WTC11 (cell line): Measurements from ENCODE around the gene TTC39C. TPM values are rescaled to one million over a fixed set of nuclear protein-coding genes. Genes with fewer than 3 reads are reported as not detected.

Source experiments
- ATAC-seq: fragments of 200-7000 bp; cut with Tn5 transposase; 2 replicates; pipeline ENCODE4 v1.10.0; 2021; ENCODE audit warnings: mild to moderate bottlenecking, moderate library complexity
- CTCF ChIA-PET: fragments of 300-600 bp; sonication (Branson Sonifier 250); formaldehyde crosslinking; loops from one replicate; lab custom pipeline; 2021; ENCODE audit warnings: antibody characterized with exemption; lab: Charles Lee
- POLR2A ChIA-PET: fragments of 350-600 bp; sonication (Branson Sonifier 250); formaldehyde crosslinking; loops from one replicate; lab custom pipeline; 2021; ENCODE audit warnings: antibody characterized with exemption; lab: Charles Lee
- DNase-seq: peaks from one replicate; pipeline ENCODE4 v3.0.0; 2021; ENCODE audit warnings: low spot score
- H3K27ac Mint-ChIP-seq: 2 replicates; pipeline ENCODE4 v1.8.0; 2021; ENCODE audit warnings: mixed read lengths
- H3K27me3 Mint-ChIP-seq: 2 replicates; pipeline ENCODE4 v1.8.0; 2021; ENCODE audit warnings: low read depth, mild to moderate bottlenecking, moderate library complexity, mixed read lengths
- H3K36me3 Mint-ChIP-seq: 2 replicates; pipeline ENCODE4 v1.8.0; 2021; ENCODE audit warnings: mixed read lengths
- H3K4me1 Mint-ChIP-seq: 2 replicates; pipeline ENCODE4 v1.8.0; 2022; ENCODE audit warnings: mixed read lengths
- H3K4me3 Mint-ChIP-seq: 2 replicates; pipeline ENCODE4 v1.8.0; 2021; ENCODE audit warnings: mild to moderate bottlenecking, moderate library complexity, mixed read lengths
- H3K9me3 Mint-ChIP-seq: 2 replicates; pipeline ENCODE4 v1.8.0; 2021; ENCODE audit warnings: mixed read lengths
- ATF2 ChIP-seq: sonication (generic); formaldehyde crosslinking; IDR thresholded peaks from 2 replicates; pipeline ENCODE4 v1.8.1; 2022; ENCODE audit warnings: low read depth, missing genetic modification reagents, borderline replicate concordance
- ATF3 ChIP-seq: sonication (generic); formaldehyde crosslinking; conservative IDR thresholded peaks from 2 replicates; pipeline ENCODE4 v1.8.1; 2022; ENCODE audit warnings: mild to moderate bottlenecking, missing genetic modification reagents
- CREM ChIP-seq: sonication (generic); formaldehyde crosslinking; IDR thresholded peaks from 2 replicates; pipeline ENCODE4 v1.8.1; 2022; ENCODE audit warnings: mild to moderate bottlenecking, missing genetic modification reagents, moderate library complexity
- ELF4 ChIP-seq: sonication (generic); formaldehyde crosslinking; IDR thresholded peaks from 2 replicates; pipeline ENCODE4 v1.8.1; 2022; ENCODE audit warnings: low read depth, mild to moderate bottlenecking, moderate library complexity, missing genetic modification reagents
- ERG ChIP-seq: fragments of 250-450 bp; sonication (Bioruptor Pico); IDR thresholded peaks from 2 replicates; pipeline ENCODE4 v1.8.0; 2021; ENCODE audit warnings: mild to moderate bottlenecking
- FOXK1 ChIP-seq: sonication (generic); formaldehyde crosslinking; IDR thresholded peaks from 2 replicates; pipeline ENCODE4 v1.8.0; 2022; ENCODE audit warnings: mild to moderate bottlenecking, moderate library complexity, missing genetic modification reagents
- FOXP4 ChIP-seq: sonication (generic); formaldehyde crosslinking; IDR thresholded peaks from 2 replicates; pipeline ENCODE4 v1.8.0; 2022; ENCODE audit warnings: mild to moderate bottlenecking, missing genetic modification reagents
- GABPB1 ChIP-seq: sonication (generic); formaldehyde crosslinking; IDR thresholded peaks from 2 replicates; pipeline ENCODE4 v1.8.1; 2023; ENCODE audit warnings: mild to moderate bottlenecking, missing genetic modification reagents
- IRF1 ChIP-seq: sonication (generic); formaldehyde crosslinking; IDR thresholded peaks from 2 replicates; pipeline ENCODE4 v1.8.0; 2023; ENCODE audit warnings: missing genetic modification reagents
- JAZF1 ChIP-seq: fragments of 250-450 bp; sonication (Bioruptor Pico); IDR thresholded peaks from 2 replicates; pipeline ENCODE4 v1.9.0; 2021; ENCODE audit warnings: moderate library complexity, mild to moderate bottlenecking, inconsistent platforms
- MXD4 ChIP-seq: fragments of 250-450 bp; sonication (Bioruptor Pico); IDR thresholded peaks from 2 replicates; pipeline ENCODE4 v1.8.0; 2021; ENCODE audit warnings: mild to moderate bottlenecking, moderate library complexity, borderline replicate concordance
- MYBL2 ChIP-seq: sonication (generic); formaldehyde crosslinking; IDR thresholded peaks from 2 replicates; pipeline ENCODE4 v1.8.1; 2023; ENCODE audit warnings: mild to moderate bottlenecking, moderate library complexity, missing genetic modification reagents
- NFYB ChIP-seq: sonication (generic); formaldehyde crosslinking; conservative IDR thresholded peaks from 2 replicates; pipeline ENCODE4 v1.8.0; 2022; ENCODE audit warnings: low read depth, missing genetic modification reagents
- OVOL2 ChIP-seq: fragments of 250-450 bp; sonication (Bioruptor Pico); IDR thresholded peaks from 2 replicates; pipeline ENCODE4 v1.9.0; 2021; ENCODE audit warnings: mild to moderate bottlenecking, borderline replicate concordance
- SMAD3 ChIP-seq: sonication (generic); formaldehyde crosslinking; IDR thresholded peaks from 2 replicates; pipeline ENCODE4 v1.8.0; 2022; ENCODE audit warnings: missing genetic modification reagents, mild to moderate bottlenecking, borderline replicate concordance
- ZBTB43 ChIP-seq: sonication (generic); formaldehyde crosslinking; IDR thresholded peaks from 2 replicates; pipeline ENCODE4 v1.8.1; 2023; ENCODE audit warnings: mild to moderate bottlenecking, missing genetic modification reagents
- ZNF121 ChIP-seq: sonication (generic); formaldehyde crosslinking; IDR thresholded peaks from 2 replicates; pipeline ENCODE4 v1.8.0; 2023; ENCODE audit warnings: missing genetic modification reagents
- ZNF425 ChIP-seq: fragments of 250-450 bp; sonication (Bioruptor Pico); conservative IDR thresholded peaks from 2 replicates; pipeline ENCODE4 v1.9.0; 2021; ENCODE audit warnings: mild to moderate bottlenecking
- total RNA-seq: library from RNA; stranded (reverse); gene quantifications from 3 replicates; pipeline ENCODE4 v1.2.3, GENCODE V29; 2021

TTC39C gene
- total RNA-seq, 1 experiment from 2014 or later = 57.3 TPM

GRCh38 chr18:24075767-24076597, 61.4 kb downstream of the TTC39C start:
- H3K4me1 Mint-ChIP-seq = peaks cover 16% of the 10 kb centered on the region
- POLR2A ChIA-PET = no interaction called here
- H3K36me3 Mint-ChIP-seq = peaks cover 22% of the 10 kb centered on the region
- ATAC-seq = peak; percentile 98
- peak overlapping the region; percentile 22; the same call in 1 of the 2 replicates for H3K27ac Mint-ChIP-seq
- H3K27me3 Mint-ChIP-seq = no peaks in the 10 kb centered on the region
- no peak overlapping the region for H3K4me3 Mint-ChIP-seq
- TF ChIP-seq GABPB1 (CRISPR knock-in tag) = peak; percentile 62; the same call in 1 of the 2 replicates
- no peak for TF ChIP-seq ZBTB43 (CRISPR knock-in tag)
- H3K9me3 Mint-ChIP-seq = peaks cover 9% of the 10 kb centered on the region; the same call in 1 of the 2 replicates
- CTCF ChIA-PET = interaction anchor here (0.6 to 2.3 kb wide), 3 partner anchors 25 to 158 kb away, joined by 3 to 6 read pairs (median 4); no protein-coding TSS in a partner anchor
- DNase-seq = peak; percentile 54

- ATAC-seq (no peak), DNase-seq (no peak)
- Mint-ChIP-seq H3K36me3 (peaks cover 22% of the 10 kb centered on the region), H3K27ac (peak overlapping the region; percentile 37; the same call in 1 of the 2 replicates), H3K27me3 (no peaks in the 10 kb centered on the region), H3K4me1 (peaks cover 16% of the 10 kb centered on the region), H3K9me3 (peaks cover 9% of the 10 kb centered on the region; the same call in 1 of the 2 replicates)
- CTCF ChIA-PET = interaction anchor here (1.2 to 2.3 kb wide), 2 partner anchors 54 to 159 kb away, joined by 4 to 6 read pairs; no protein-coding TSS in a partner anchor
- TF ChIP-seq ATF3 (CRISPR knock-in tag) (no peak), SMAD3 (no peak), NFYB (CRISPR knock-in tag) (no peak), FOXP4 (CRISPR knock-in tag) (no peak), ZNF425 (CRISPR knock-in tag) (no peak), JAZF1 (no peak), OVOL2 (CRISPR knock-in tag) (no peak), ERG (CRISPR knock-in tag) (no peak), IRF1 (CRISPR knock-in tag) (no peak)
- TF ChIP-seq, all 79 proteins: peak for 0
- POLR2A ChIA-PET = interaction anchor here (0.7 kb wide), 1 partner anchor 184 kb away, joined by 3 read pairs; no protein-coding TSS in a partner anchor
- no peak overlapping the region for H3K4me3 Mint-ChIP-seq
Measured at GRCh38 chr18:24076950-24077349, 62.4 kb downstream of the TTC39C start.

- Mint-ChIP-seq H3K27ac (peak overlapping the region; percentile 35; the same call in 1 of the 2 replicates), H3K4me3 (no peak overlapping the region), H3K4me1 (peaks cover 16% of the 10 kb centered on the region), H3K36me3 (peaks cover 18% of the 10 kb centered on the region), H3K27me3 (no peaks in the 10 kb centered on the region), H3K9me3 (peaks cover 9% of the 10 kb centered on the region; the same call in 1 of the 2 replicates)
- ChIA-PET CTCF (no interaction called here), POLR2A (no interaction called here)
- DNase-seq (no peak), ATAC-seq (no peak)
- TF ChIP-seq CREM (CRISPR knock-in tag) = no peak
- TF ChIP-seq ATF2 = no peak
- no peak for TF ChIP-seq FOXK1 (CRISPR knock-in tag)
- TF ChIP-seq ZNF425 (CRISPR knock-in tag) = no peak
- TF ChIP-seq ELF4 = no peak
- no peak for TF ChIP-seq MXD4 (CRISPR knock-in tag)
- TF ChIP-seq MYBL2 (CRISPR knock-in tag) = no peak
- no peak for TF ChIP-seq ZNF121
Measured at GRCh38 chr18:24078391-24078790, 63.8 kb downstream of the TTC39C start.
